ENCODE results near the gene DGCR6L. TPM values are rescaled to one million over a fixed set of nuclear protein-coding genes. Genes with fewer than 3 reads are reported as not detected.
"Not testable (repeated sequence)": the region's sequence is repeated elsewhere in the genome, so short reads cannot be mapped to it uniquely, and the experiment has no call there.

The DGCR6L gene
- polyA plus RNA-seq, 2 of the 4 experiments (the other 2 are of a cell fraction): 17.9 to 26.1 TPM

DNA sequence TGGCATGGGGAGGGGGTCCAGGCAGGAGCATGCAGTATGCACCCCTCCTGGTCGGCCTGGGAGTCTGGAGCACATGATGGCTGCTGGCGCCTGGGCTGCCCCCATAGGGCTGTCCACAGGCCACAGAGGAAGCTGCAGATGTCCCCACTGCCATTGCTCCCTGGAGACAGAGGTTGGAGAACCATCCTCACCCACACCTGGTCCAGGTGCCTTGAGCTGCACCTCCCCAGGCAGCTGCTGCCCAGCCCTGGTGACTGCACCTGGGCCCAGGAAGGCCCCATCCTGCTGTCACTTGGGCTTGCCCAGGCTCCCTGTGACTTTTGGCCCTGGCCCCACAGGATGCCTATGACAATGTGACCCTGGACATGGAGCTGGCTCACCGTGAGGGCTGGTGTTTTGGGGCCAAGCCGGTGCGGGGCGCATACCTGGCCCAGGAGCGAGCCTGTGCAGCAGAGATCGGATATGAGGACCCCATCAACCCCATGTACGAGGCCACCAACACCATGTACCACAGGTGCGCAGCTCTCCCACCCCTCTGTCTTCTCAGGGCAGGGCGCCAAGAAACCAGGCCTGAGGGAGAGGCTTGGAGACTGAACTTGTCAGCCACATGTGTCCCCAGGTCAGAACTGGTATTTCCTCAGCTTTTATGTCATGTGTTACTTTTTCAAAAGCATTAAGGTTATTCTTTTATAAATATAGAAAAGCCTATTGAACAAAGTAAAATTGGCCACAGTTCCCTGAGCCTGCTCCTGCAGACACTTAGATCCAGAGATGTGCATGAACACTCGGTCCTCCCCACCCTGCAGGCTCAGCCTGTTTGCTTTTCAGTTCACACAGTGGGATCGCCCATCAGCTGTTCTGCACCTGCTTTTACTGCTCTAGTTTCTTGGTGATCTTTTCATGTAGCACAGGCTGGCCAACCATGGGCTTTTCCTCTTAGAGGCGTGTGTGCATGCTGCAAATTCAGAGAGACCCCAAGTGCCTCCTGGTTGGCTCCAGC is 12.1 kb downstream of the DGCR6L start:
- not testable (repeated sequence) for FAIRE-seq
- CTCF ChIA-PET: interaction anchor here (0.6 kb wide), 1 partner anchor 127 kb away, joined by 3 read pairs; no protein-coding TSS in a partner anchor

GRCh38 chr22:20306646-20307447 is 13.0 kb downstream of the DGCR6L start:
- H3K4me3 ChIP-seq; POLR2A ChIA-PET; ATAC-seq; H3K27ac ChIP-seq; H3K4me2 ChIP-seq; DNase-seq (ENCODE audit: low read depth in 1 of 2, low spot score in 1 of 2); H3K4me1 ChIP-seq; FAIRE-seq; H3K9me3 ChIP-seq: not testable (repeated sequence)
- CTCF ChIA-PET: interaction anchor here (1.2 kb wide), 1 partner anchor 10 kb away, joined by 3 read pairs; no protein-coding TSS in a partner anchor
- 85% methylated on average over 6 of the region's 21 CpGs for WGBS (ENCODE audit: missing lambda C conversion rate)

More for the DNA sequence above, 12.1 kb downstream of the DGCR6L start:
- H3K9me3 ChIP-seq; POLR2A ChIA-PET; DNase-seq (ENCODE audit: low read depth in 1 of 2, low spot score in 1 of 2); H3K4me2 ChIP-seq; H3K4me1 ChIP-seq; H3K4me3 ChIP-seq; H3K27ac ChIP-seq; ATAC-seq: not testable (repeated sequence)
- WGBS (ENCODE audit: missing lambda C conversion rate): 61% methylated on average over 6 of the region's 14 CpGs

- no peak overlapping the region for H3K4me2 ChIP-seq
- ATAC-seq (no peak), FAIRE-seq (no peak), DNase-seq (ENCODE audit: low read depth in 1 of 2, low spot score in 1 of 2) (no peak)
- CTCF ChIA-PET: interaction anchor here (1.2 kb wide), 1 partner anchor 11 kb away, joined by 3 read pairs; no protein-coding TSS in a partner anchor
- 67% methylated on average over 11 of the region's 21 CpGs for WGBS (ENCODE audit: missing lambda C conversion rate)
- no peak overlapping the region for H3K4me3 ChIP-seq
- POLR2A ChIA-PET: no interaction called here
- H3K9me3 ChIP-seq: no peaks in the 10 kb centered on the region
- no peaks in the 10 kb centered on the region for H3K4me1 ChIP-seq
- H3K27ac ChIP-seq: no peak overlapping the region
- TF ChIP-seq NR3C1 (IDR thresholded peaks at IDR 0.05): no peak
- no peak for TF ChIP-seq NPAS2 (CRISPR knock-in tag; IDR thresholded peaks at IDR 0.05; ENCODE audit: borderline replicate concordance)
- TF ChIP-seq BHLHE40 (IDR thresholded peaks at IDR 0.05; ENCODE audit: low read depth, low read length): no peak
- no peak for TF ChIP-seq FOSB (CRISPR knock-in tag; IDR thresholded peaks at IDR 0.05)
- TF ChIP-seq RCOR1 (IDR thresholded peaks at IDR 0.05; ENCODE audit: low read depth, low read length): no peak
- no peak for TF ChIP-seq KDM5A (IDR thresholded peaks at IDR 0.05)
- no peak for TF ChIP-seq USF2 (IDR thresholded peaks at IDR 0.05)
- no peak for TF ChIP-seq RARB (CRISPR knock-in tag; IDR thresholded peaks at IDR 0.05)
- no peak for TF ChIP-seq CTCF (IDR thresholded peaks at IDR 0.05)
- no peak for TF ChIP-seq EHF (CRISPR knock-in tag; IDR thresholded peaks at IDR 0.05)
- TF ChIP-seq HES2 (IDR thresholded peaks at IDR 0.05): no peak
- no peak for TF ChIP-seq HEYL (CRISPR knock-in tag; IDR thresholded peaks at IDR 0.05)
- no peak for TF ChIP-seq JUN (IDR thresholded peaks at IDR 0.05)
- no peak for TF ChIP-seq MAFK (IDR thresholded peaks at IDR 0.05; ENCODE audit: partially characterized antibody)
- TF ChIP-seq CBX8 (IDR thresholded peaks at IDR 0.05): no peak
- no peak for TF ChIP-seq CHD2 (IDR thresholded peaks at IDR 0.05; ENCODE audit: low read length, partially characterized antibody)
- no peak for TF ChIP-seq CHD4 (IDR thresholded peaks at IDR 0.05; ENCODE audit: borderline replicate concordance)
- TF ChIP-seq ZNF302 (CRISPR knock-in tag; IDR thresholded peaks at IDR 0.05): no peak
- no peak for TF ChIP-seq EHMT2 (IDR thresholded peaks at IDR 0.05; ENCODE audit: low read depth)
- no peak for TF ChIP-seq SMC3 (IDR thresholded peaks at IDR 0.05)
Observed at GRCh38 chr22:20305894-20306645, 13.8 kb downstream of the DGCR6L start.

DNA sequence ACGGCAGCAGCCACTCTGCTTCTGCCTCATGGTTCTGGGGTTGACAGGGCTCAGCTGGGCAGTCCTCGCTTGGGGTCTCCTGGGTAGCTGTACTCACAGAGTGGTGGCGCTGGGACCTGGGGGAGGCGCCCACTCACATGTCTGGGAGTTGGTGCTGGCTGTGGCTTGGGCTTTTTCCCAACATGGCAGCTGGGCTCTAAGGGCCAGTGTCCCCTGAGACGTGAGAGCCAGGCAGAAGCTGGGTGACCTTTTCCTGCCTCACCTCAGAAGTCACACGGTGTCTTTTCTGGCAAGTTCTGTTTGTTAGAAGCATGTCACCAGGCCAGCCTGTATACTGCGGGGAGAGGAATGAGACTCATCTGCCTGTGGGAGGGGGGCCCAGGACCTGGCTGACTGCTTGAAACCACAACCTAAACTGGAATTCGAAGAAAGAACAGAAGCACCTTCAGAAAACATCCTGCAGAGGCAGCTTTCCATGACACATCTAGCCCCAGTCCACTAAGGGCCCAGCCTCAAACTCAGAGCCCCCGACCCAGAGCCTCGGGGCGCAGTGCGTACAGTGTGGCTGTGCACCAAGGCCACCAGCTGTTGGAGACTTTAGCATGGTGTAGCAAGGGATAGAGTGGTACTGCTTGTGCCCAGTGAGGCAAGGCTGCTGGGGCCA is 14.5 kb downstream of the DGCR6L start:
- H3K9me3 ChIP-seq; H3K4me2 ChIP-seq; H3K4me3 ChIP-seq; H3K27ac ChIP-seq; ATAC-seq; POLR2A ChIA-PET; H3K4me1 ChIP-seq; CTCF ChIA-PET; FAIRE-seq; DNase-seq (ENCODE audit: low read depth in 1 of 2, low spot score in 1 of 2): not testable (repeated sequence)
- WGBS (ENCODE audit: missing lambda C conversion rate): 75% methylated on average over 4 of the region's 12 CpGs
